Measurements from ENCODE around the gene AP1G2. TPM values are rescaled to one million over a fixed set of nuclear protein-coding genes. Genes with fewer than 3 reads are reported as not detected.

Gene AP1G2
- polyA plus RNA-seq, 1 of the 3 experiments (the other 2 are of a cell fraction): 88.3 TPM

DNA sequence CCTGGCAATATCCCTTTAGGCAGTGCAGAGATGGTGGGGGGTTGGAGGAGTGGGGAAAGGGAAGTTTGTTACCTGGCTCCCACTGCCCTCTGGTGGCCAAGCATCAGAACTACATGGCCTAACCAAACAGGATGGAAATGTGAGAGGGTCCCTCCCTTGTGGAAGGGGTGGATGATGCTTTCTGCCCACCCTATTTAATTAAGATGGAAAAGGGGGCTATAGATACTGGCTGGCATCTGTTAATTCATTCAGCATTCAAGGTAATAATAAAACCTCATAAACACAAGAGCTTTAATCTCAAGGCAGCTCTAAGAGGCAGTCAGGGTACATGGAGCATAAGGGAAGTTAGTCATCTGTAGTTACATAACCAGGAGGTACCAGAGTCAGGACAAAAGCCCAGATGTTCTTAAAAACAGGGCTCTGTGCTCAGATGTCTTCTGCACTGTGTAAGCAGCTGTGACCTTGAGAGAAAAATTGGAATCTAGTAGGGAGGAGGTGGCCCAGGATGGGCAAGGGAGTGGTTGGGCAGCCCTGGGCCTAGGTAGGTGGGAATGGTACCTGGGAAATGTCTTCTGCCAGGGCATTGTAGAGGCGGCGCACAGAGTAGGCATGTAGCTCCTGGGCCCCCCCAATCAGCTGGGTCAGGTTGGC, 4.6 kb downstream of the AP1G2 start:
- Histone ChIP-seq H3K4me2 (no peak overlapping the region), H3K9me3 (no peaks in the 10 kb centered on the region), H3K9ac (no peak overlapping the region), H3K27me3 (ENCODE audit: insufficient read depth) (no peaks in the 10 kb centered on the region), H3K36me3 (replicated peaks in 1 of 2; ENCODE audit: control insufficient read depth in 1 of 2, insufficient read depth in 2 of 2, low read length in 1 of 2) (peaks cover 17 to 56% of the 10 kb centered on the region in 2 experiments), H3K9me2 (no peaks in the 10 kb centered on the region), H2AFZ (ENCODE audit: low read depth) (no peak overlapping the region), H3K4me1 (ENCODE audit: control insufficient read depth in 1 of 2, insufficient read depth in 2 of 2, low read depth in 1 of 2, low read length in 1 of 2) (peaks cover 0 to 12% of the 10 kb centered on the region in 2 experiments; a peak in 1 of 4 replicates), H3K79me2 (ENCODE audit: insufficient read depth) (0 out of 2 replicates have a peak, but pooled peaks cover 3% of the 10 kb centered on the region), H3F3A (replicated peaks; ENCODE audit: insufficient read depth) (peaks cover 7% of the 10 kb centered on the region), H3K4me3 (ENCODE audit: low read depth in 2 of 2, low read length in 1 of 2) (no peak overlapping the region; a peak in 1 of 4 replicates), H3K27ac (ENCODE audit: low read depth in 2 of 2, low read length in 1 of 2) (no peak overlapping the region), H4K20me1 (ENCODE audit: insufficient read depth) (no peaks in the 10 kb centered on the region)
- DNase-seq: peak; percentile 78
- POLR2A ChIA-PET: interaction anchor here (0.7 to 1.1 kb wide), 2 partner anchors 88 to 467 kb away, joined by 3 read pairs; no protein-coding TSS in a partner anchor
- TF ChIP-seq RAD21 (IDR thresholded peaks at IDR 0.05; ENCODE audit: low read length): peak; percentile 83
- peak; percentile 68 for TF ChIP-seq SMC3 (IDR thresholded peaks at IDR 0.05; ENCODE audit: low read depth, low read length)
- TF ChIP-seq, protein P1, sequence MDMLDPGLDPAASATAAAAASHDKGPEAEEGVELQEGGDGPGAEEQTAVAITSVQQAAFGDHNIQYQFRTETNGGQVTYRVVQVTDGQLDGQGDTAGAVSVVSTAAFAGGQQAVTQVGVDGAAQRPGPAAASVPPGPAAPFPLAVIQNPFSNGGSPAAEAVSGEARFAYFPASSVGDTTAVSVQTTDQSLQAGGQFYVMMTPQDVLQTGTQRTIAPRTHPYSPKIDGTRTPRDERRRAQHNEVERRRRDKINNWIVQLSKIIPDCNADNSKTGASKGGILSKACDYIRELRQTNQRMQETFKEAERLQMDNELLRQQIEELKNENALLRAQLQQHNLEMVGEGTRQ (IDR thresholded peaks at IDR 0.05; ENCODE audit: borderline replicate concordance, low read depth, low read length): no peak
- 0 out of 2 replicates have a peak, but pooled peaks have one; percentile 10 for TF ChIP-seq RCOR1 (IDR thresholded peaks at IDR 0.05; ENCODE audit: low read length)
- TF ChIP-seq CHD2 (IDR thresholded peaks at IDR 0.05; ENCODE audit: low read length, partially characterized antibody): peak; percentile 22
- TF ChIP-seq MEF2A (IDR thresholded peaks at IDR 0.05; ENCODE audit: borderline replicate concordance, low read depth): no peak
- no peak for TF ChIP-seq MXI1 (IDR thresholded peaks at IDR 0.05; ENCODE audit: low read depth, low read length)
- TF ChIP-seq, protein P2, sequence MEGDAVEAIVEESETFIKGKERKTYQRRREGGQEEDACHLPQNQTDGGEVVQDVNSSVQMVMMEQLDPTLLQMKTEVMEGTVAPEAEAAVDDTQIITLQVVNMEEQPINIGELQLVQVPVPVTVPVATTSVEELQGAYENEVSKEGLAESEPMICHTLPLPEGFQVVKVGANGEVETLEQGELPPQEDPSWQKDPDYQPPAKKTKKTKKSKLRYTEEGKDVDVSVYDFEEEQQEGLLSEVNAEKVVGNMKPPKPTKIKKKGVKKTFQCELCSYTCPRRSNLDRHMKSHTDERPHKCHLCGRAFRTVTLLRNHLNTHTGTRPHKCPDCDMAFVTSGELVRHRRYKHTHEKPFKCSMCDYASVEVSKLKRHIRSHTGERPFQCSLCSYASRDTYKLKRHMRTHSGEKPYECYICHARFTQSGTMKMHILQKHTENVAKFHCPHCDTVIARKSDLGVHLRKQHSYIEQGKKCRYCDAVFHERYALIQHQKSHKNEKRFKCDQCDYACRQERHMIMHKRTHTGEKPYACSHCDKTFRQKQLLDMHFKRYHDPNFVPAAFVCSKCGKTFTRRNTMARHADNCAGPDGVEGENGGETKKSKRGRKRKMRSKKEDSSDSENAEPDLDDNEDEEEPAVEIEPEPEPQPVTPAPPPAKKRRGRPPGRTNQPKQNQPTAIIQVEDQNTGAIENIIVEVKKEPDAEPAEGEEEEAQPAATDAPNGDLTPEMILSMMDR (IDR thresholded peaks at IDR 0.05): peak; percentile 90
- WGBS (ENCODE audit: low lambda C conversion rate): no CpG with 5 or more reads among the region's 2 CpGs
- CTCF ChIA-PET: interaction anchor here (0.6 to 19.5 kb wide), 11 partner anchors 9 to 240 kb away, joined by 3 to 785 read pairs (median 6); partner anchors contain the start of gene NGDN

DNA sequence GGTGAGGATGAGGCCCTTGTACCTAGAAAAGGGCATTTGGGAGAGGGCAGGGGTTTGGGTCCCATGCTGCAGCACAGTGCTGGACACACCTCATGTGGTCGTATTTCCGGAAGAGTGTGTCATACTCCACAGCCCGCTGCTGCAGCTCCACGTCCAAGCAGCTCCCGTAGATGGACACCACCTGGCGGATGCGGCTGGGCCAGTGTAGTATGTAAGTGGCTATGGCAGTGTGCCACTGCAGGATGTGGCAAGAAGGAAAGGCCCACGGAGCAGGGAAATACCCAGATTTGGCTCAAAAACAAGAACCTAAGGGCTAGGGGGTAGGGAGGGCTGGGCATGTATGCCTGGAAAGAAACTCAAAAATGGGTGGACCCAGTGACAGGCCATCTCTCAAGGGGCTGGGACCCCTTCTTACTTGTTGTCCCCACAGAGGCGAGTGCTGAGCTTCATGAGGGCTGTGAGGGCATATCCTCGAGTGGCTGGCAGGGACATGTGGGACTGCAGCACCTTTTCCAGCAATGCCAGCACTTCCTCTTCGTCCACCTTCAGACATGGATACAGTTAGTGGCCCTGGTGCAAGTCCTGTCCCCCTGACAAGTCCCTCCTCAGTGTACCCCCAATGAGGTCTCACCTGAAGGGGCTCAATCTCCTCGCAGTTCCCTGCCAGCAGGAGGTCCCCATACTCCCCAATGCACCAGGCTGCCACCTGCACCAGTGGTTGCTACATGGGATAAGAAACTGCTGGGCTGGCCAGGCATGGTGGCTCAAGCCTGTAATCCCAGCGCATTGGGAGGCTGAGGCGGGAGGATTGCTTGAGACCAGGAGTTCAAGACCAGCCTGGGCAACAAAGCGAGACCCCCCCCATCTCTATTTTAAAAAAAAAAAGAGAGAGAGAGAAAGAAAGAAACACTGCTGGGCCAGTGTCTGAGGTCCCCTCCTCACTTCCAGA, 5.4 kb downstream of the AP1G2 start:
- no peaks in the 10 kb centered on the region for H4K20me1 ChIP-seq (ENCODE audit: insufficient read depth)
- WGBS (ENCODE audit: low lambda C conversion rate): 88% methylated on average over 15 of the region's 15 CpGs
- H3K4me1 ChIP-seq (ENCODE audit: control insufficient read depth in 1 of 2, insufficient read depth in 2 of 2, low read depth in 1 of 2, low read length in 1 of 2): peaks cover 0 to 16% of the 10 kb centered on the region in 2 experiments; a peak in 1 of 4 replicates
- ChIA-PET POLR2A (interaction anchor here (0.7 to 2.2 kb wide), 4 partner anchors 84 to 466 kb away, joined by 3 to 10 read pairs (median 3); partner anchors contain the start of gene NGDN), CTCF (interaction anchor here (0.6 to 19.5 kb wide), 20 partner anchors 8 to 239 kb away, joined by 3 to 785 read pairs (median 6); partner anchors contain the start of genes AP1G2, NGDN and ZFHX2)
- H3K79me2 ChIP-seq (ENCODE audit: insufficient read depth): peaks cover 6% of the 10 kb centered on the region; the same call in 1 of the 2 replicates
- no peaks in the 10 kb centered on the region for H3K27me3 ChIP-seq (ENCODE audit: insufficient read depth)
- H3K4me2 ChIP-seq: no peak overlapping the region
- no peak overlapping the region; a peak in 1 of 4 replicates for H3K4me3 ChIP-seq (ENCODE audit: low read depth in 2 of 2, low read length in 1 of 2)
- no peak overlapping the region for H3K27ac ChIP-seq (ENCODE audit: low read depth in 2 of 2, low read length in 1 of 2)
- H3K9me3 ChIP-seq: no peaks in the 10 kb centered on the region
- H2AFZ ChIP-seq (ENCODE audit: low read depth): no peak overlapping the region
- DNase-seq: no peak
- no peak overlapping the region for H3K9ac ChIP-seq
- peaks cover 7% of the 10 kb centered on the region for H3F3A ChIP-seq (replicated peaks; ENCODE audit: insufficient read depth)
- no peaks in the 10 kb centered on the region for H3K9me2 ChIP-seq
- peaks cover 17 to 56% of the 10 kb centered on the region in 2 experiments for H3K36me3 ChIP-seq (replicated peaks in 1 of 2; ENCODE audit: control insufficient read depth in 1 of 2, insufficient read depth in 2 of 2, low read length in 1 of 2)
- TF ChIP-seq CHD2 (IDR thresholded peaks at IDR 0.05; ENCODE audit: low read length, partially characterized antibody): no peak
- TF ChIP-seq FOSL2 (IDR thresholded peaks at IDR 0.05; ENCODE audit: borderline replicate concordance, low read depth): no peak
- TF ChIP-seq NFIC (IDR thresholded peaks at IDR 0.05; ENCODE audit: borderline replicate concordance): no peak
- TF ChIP-seq FOXJ3 (CRISPR knock-in tag; IDR thresholded peaks at IDR 0.05): no peak
- no peak for TF ChIP-seq MEF2A (IDR thresholded peaks at IDR 0.05; ENCODE audit: borderline replicate concordance, low read depth)
- no peak for TF ChIP-seq RFX5 (IDR thresholded peaks at IDR 0.05; ENCODE audit: low read length)
- TF ChIP-seq, protein P3, sequence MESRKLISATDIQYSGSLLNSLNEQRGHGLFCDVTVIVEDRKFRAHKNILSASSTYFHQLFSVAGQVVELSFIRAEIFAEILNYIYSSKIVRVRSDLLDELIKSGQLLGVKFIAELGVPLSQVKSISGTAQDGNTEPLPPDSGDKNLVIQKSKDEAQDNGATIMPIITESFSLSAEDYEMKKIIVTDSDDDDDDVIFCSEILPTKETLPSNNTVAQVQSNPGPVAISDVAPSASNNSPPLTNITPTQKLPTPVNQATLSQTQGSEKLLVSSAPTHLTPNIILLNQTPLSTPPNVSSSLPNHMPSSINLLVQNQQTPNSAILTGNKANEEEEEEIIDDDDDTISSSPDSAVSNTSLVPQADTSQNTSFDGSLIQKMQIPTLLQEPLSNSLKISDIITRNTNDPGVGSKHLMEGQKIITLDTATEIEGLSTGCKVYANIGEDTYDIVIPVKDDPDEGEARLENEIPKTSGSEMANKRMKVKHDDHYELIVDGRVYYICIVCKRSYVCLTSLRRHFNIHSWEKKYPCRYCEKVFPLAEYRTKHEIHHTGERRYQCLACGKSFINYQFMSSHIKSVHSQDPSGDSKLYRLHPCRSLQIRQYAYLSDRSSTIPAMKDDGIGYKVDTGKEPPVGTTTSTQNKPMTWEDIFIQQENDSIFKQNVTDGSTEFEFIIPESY (IDR thresholded peaks at IDR 0.05; ENCODE audit: borderline replicate concordance, low read depth): no peak
- TF ChIP-seq SMC3 (IDR thresholded peaks at IDR 0.05; ENCODE audit: low read depth, low read length): no peak
- no peak for TF ChIP-seq YY1 (IDR thresholded peaks at IDR 0.05; ENCODE audit: low read depth)
- TF ChIP-seq, protein P4, sequence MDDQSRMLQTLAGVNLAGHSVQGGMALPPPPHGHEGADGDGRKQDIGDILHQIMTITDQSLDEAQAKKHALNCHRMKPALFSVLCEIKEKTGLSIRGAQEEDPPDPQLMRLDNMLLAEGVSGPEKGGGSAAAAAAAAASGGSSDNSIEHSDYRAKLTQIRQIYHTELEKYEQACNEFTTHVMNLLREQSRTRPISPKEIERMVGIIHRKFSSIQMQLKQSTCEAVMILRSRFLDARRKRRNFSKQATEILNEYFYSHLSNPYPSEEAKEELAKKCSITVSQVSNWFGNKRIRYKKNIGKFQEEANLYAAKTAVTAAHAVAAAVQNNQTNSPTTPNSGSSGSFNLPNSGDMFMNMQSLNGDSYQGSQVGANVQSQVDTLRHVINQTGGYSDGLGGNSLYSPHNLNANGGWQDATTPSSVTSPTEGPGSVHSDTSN (IDR thresholded peaks at IDR 0.05): no peak
- no peak for TF ChIP-seq TEAD4 (IDR thresholded peaks at IDR 0.05; ENCODE audit: borderline replicate concordance, insufficient read depth)
- TF ChIP-seq TAF1 (IDR thresholded peaks at IDR 0.05; ENCODE audit: borderline replicate concordance, low read depth, low read length): no peak
